Ishikawa (cell line): ENCODE data around the gene RRAD.
A peak's percentile ranks its signal among the peaks of the same experiment; 100 is the strongest.

ENCODE experiments used
- CEBPB ChIP-seq: IDR thresholded peaks from 2 replicates; pipeline ENCODE4 v1.6.1; 2012
- CREB1 ChIP-seq: IDR thresholded peaks from 2 replicates; pipeline ENCODE4 v1.6.1; 2012; ENCODE audit warnings: low read depth
- EGR1 ChIP-seq: IDR thresholded peaks from 2 replicates; pipeline ENCODE4 v1.6.1; 2012
- EP300 ChIP-seq: IDR thresholded peaks from 2 replicates; pipeline ENCODE4 v1.6.1; 2012; ENCODE audit warnings: borderline replicate concordance
- FOXM1 ChIP-seq: IDR thresholded peaks from 2 replicates; pipeline ENCODE4 v1.6.1; 2012; ENCODE audit warnings: low read depth, borderline replicate concordance
- MAX ChIP-seq: IDR thresholded peaks from 2 replicates; pipeline ENCODE4 v1.6.1; 2012
- NFIC ChIP-seq: IDR thresholded peaks from 2 replicates; pipeline ENCODE4 v1.6.1; 2012
- RAD21 ChIP-seq: IDR thresholded peaks from 2 replicates; pipeline ENCODE4 v1.6.1; 2012; ENCODE audit warnings: low read depth
- REST ChIP-seq: IDR thresholded peaks from 2 replicates; pipeline ENCODE4 v1.6.1; 2012; ENCODE audit warnings: low read depth, mild to moderate bottlenecking
- TAF1 ChIP-seq: IDR thresholded peaks from 2 replicates; pipeline ENCODE4 v1.6.1; 2012; ENCODE audit warnings: low read depth, mild to moderate bottlenecking
- TCF12 ChIP-seq: IDR thresholded peaks from 2 replicates; pipeline ENCODE4 v1.6.1; 2012; ENCODE audit warnings: low read depth
- TEAD4 ChIP-seq: IDR thresholded peaks from 2 replicates; pipeline ENCODE4 v1.6.1; 2012
- USF1 ChIP-seq: IDR thresholded peaks from 2 replicates; pipeline ENCODE4 v1.6.1; 2012
- YY1 ChIP-seq: IDR thresholded peaks from 2 replicates; pipeline ENCODE4 v1.6.1; 2012; ENCODE audit warnings: low read depth
- ZBTB7A ChIP-seq: IDR thresholded peaks from 2 replicates; pipeline ENCODE4 v1.6.1; 2012; ENCODE audit warnings: low read depth

RRAD gene

GRCh38 chr16:66901626-66902025 is 23.7 kb downstream of the RRAD start:
- TF ChIP-seq YY1, result no peak
- TF ChIP-seq CREB1, result no peak
- TF ChIP-seq EGR1, result no peak
- no peak for TF ChIP-seq REST
- TF ChIP-seq TAF1, result no peak

- TF ChIP-seq FOXM1, result no peak
- no peak for TF ChIP-seq TAF1
- no peak for TF ChIP-seq MAX
Measured at GRCh38 chr16:66900721-66901441, 24.5 kb downstream of the RRAD start.

- TF ChIP-seq USF1 (peak; percentile 51; the same call in 1 of the 2 replicates), NFIC (peak; percentile 85), CEBPB (no peak)
Measured at GRCh38 chr16:66899945-66900710, 25.2 kb downstream of the RRAD start.

- TF ChIP-seq TAF1 (no peak), CEBPB (peak; percentile 96), CREB1 (no peak), USF1 (no peak)
Measured at GRCh38 chr16:66899310-66899944, 25.9 kb downstream of the RRAD start.

- TF ChIP-seq MAX (no peak), TEAD4 (no peak), CEBPB (no peak), ZBTB7A (no peak), YY1 (no peak), EGR1 (no peak), USF1 (no peak), TAF1 (no peak), TCF12 (no peak), NFIC (no peak)
Measured at GRCh38 chr16:66898933-66899309, 26.4 kb downstream of the RRAD start.

GRCh38 chr16:66898207-66898606 is 27.1 kb downstream of the RRAD start:
- TF ChIP-seq FOXM1 (no peak), TCF12 (0 out of 2 replicates have a peak, but pooled peaks have one; percentile 19), CEBPB (no peak), TEAD4 (peak; percentile 23; the same call in 1 of the 2 replicates), RAD21 (no peak), YY1 (0 out of 2 replicates have a peak, but pooled peaks have one; percentile 29), ZBTB7A (no peak), MAX (peak; percentile 29; the same call in 1 of the 2 replicates), TAF1 (no peak), USF1 (no peak)

GRCh38 chr16:66895999-66896398 is 29.3 kb downstream of the RRAD start:
- TF ChIP-seq EP300, result no peak
- TF ChIP-seq MAX, result no peak
- no peak for TF ChIP-seq CEBPB
- TF ChIP-seq NFIC, result no peak
- no peak for TF ChIP-seq RAD21
- TF ChIP-seq EGR1, result no peak
- TF ChIP-seq TEAD4, result no peak
- TF ChIP-seq CREB1, result no peak
- no peak for TF ChIP-seq USF1
- no peak for TF ChIP-seq FOXM1
- no peak for TF ChIP-seq ZBTB7A
- no peak for TF ChIP-seq TCF12
- no peak for TF ChIP-seq TAF1
- no peak for TF ChIP-seq REST
- no peak for TF ChIP-seq YY1
